Fibroblast of peridontal ligament (primary cell): ENCODE data around the gene PHKB.

ENCODE experiments used
- DNase-seq: peaks from one replicate; pipeline ENCODE4 v3.0.0-alpha.2; 2010; ENCODE audit errors: extremely low read depth

Gene PHKB

DNA sequence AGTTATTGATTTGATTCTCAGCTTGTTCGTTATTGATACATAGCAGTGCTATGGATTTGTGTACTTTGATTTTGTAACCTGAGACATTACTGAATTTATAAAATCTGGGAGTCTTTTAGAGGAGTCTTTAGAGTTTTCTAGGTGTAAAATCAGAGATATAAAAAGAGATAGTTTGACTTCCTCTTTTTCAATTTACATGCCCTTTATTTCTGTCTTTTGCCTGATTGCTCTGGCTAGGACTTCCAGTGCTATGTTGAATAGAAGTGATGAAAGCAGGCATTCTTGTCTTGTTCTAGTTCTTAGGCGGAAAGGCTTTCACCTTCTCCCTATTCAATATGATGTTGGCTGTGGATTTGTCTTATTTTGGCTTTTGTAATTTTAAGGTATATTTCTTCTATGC, 106.2 kb downstream of the PHKB start:
- no peak for DNase-seq

DNA sequence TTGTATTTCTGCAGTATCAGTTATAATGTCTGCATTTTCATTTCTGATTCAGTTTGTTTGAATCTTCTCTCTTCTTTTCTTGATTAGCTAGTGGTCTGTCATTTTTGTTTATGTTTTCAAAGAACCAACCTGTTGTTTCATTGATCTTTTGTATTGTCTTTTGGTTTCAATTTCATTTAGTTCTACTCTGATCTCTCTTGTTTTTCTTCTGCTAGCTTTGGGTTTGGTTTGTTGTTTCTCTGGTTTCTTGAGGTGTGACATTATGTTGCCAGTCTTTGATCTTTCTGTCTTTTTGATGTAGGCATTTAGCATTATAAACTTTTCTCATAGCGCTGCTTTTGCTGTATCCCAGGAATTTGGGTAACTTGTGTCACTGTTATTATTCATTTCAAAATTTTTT, 107.2 kb downstream of the PHKB start:
- no peak for DNase-seq

- no peak for DNase-seq
Measured at GRCh38 chr16:47571049-47571448, 109.9 kb downstream of the PHKB start.

GRCh38 chr16:47571711-47572110, 110.6 kb downstream of the PHKB start:
- no peak for DNase-seq

GRCh38 chr16:47574091-47575054, 113.2 kb downstream of the PHKB start:
- DNase-seq: peak; percentile 45

- no peak for DNase-seq
Measured at GRCh38 chr16:47577029-47577428, 115.9 kb downstream of the PHKB start.

DNA sequence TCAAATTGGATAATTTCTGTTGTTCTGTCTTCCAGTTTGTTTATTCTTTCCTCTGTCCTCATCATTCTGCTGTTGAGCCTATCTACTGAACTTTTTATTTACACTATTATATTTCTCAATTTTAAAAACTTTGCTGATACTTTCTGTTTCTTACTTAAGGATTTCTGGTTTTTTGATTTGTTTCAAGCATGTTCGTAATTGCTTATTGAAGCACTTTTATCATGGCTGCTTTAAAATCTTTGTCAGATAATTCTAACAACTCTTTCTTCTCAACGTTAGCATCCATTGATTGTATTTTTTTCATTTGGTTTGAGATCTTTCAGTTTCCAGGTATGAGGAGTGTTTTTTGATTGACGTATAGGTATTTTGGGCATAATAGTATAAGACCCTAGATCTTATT, 116.9 kb downstream of the PHKB start:
- no peak for DNase-seq

DNA sequence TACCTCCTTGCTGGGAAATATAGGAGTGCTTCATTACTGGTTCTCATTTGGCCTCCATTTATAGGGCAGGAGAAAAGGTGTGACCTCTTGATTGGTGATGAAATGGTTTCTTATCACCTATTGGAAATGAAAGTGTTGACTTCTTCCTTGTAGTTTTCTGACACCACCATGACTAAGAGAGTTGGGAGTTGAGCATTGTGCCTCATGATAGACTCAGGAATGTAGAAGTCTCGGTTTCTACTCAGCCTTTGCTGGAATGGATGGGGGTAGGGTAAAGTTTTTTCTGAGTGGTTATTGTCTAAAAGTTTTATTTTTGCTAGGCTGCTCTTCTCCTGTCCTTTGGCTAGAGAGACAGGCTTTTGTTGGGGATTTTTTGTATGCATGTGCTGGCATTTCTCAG, 117.4 kb downstream of the PHKB start:
- DNase-seq: no peak

DNA sequence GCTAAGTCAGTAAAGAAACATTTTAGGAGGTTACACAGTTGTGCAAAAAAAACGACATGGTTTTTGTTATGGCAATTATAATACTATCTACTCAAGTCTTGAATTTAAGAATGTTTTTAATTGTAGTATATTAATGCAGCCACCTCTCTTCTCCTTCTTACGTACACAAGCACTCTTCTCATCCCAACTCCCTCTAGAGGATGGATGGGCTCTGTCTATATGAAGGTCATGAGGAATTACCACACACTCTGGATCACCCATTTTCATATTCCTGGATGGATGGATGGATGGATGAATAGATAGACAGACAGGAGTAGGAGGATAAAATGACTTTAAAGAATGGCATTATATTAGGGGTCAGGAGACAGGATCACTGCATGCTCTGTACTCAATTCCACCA, 120.0 kb downstream of the PHKB start:
- DNase-seq: no peak

DNA sequence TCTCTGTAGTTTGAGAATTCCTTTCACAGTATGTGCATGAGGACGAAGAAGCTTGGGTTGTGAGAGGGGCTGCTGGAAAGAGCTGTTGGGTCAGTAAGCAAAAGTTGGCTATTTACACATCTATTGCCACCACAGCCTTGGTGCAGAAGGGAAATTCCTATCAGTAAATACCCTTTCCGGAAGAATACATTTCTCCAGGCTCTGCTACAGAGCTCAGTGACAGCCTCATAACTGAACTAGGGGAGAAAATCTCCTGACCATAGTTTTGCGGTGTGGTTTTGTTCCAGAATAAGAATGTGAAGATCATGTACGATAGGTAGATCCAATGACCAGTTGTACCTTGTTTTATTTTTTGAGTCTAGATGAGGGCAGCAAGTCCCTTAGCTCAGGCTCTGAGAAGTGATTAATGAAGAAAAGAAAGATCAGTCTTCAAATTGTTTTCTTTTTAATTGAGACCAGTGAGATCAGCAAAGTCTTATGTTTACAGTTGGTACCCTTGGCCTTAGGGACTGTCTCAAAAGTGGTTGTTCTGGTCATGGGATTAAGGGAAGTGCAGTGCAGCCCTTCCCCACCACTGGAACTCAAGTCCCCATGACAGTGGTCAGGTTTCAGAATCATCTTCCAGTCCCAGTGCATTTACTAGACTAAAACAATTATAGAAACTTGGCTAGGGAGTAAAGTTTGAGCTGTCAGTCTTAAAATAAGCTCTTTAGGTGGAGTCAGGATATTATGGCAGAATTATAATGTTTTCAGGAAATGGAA, 123.5 kb downstream of the PHKB start:
- DNase-seq: no peak

DNA sequence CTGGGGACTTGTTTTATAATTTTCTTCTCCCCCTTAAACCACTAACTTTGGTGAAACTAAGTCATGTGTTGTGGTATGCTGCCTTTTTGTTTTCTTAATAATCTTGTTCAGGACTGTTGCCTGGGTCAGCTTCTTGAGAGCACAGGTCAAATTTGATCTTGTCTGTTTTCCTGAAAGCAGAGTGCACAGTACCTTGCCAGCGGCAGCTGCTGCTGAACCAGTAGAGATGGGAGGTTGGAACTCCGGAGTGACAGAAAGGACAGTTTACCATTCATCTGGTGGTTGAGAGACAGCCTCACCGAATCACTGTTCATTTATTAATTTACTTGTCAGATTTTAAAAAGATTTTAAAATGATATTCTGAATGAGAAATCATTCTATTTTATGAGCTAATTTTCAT, 125.0 kb downstream of the PHKB start:
- DNase-seq: no peak

DNA sequence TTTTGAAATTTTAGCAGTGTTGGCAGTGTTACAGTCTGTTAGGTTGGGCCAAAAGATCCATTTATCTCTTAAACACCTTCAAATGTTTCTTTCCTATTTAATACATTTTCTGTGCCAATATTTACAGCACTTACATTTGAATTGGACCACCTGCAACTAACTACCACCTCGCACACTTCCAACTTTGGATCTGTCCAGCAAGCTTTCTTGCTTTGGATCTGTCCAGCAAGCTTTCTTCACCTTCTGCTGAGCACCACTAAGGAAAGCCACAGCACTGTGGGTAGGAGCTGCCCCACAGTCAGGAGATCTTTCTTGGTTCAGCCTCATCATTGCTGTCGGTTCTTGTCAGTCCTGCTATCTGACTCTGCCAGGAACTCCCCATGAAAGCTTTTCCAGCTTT, 129.3 kb downstream of the PHKB start:
- DNase-seq: no peak

GRCh38 chr16:47592232-47592631, 131.1 kb downstream of the PHKB start:
- no peak for DNase-seq

DNA sequence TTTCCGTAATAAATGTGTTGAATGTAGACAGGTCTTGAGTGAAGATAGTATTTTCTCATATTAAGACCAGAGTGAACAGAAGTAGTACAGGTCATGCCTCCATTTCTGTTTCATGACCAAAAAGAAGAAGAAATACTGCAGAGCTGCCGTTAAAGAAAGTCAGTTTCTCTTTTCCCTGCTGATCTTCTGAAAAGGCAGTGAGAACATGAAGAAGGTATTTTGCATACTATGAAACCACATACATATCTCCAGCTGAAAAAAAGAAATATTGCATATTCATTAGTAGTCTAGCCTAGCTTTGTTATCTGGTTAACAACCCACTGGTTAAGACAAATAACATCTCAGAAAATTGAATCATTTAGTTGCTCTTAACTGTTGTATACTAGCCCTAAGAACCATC, 138.4 kb downstream of the PHKB start:
- DNase-seq: no peak

GRCh38 chr16:47600376-47600775, 139.2 kb downstream of the PHKB start:
- DNase-seq: no peak

- peak; percentile 23 for DNase-seq
Measured at GRCh38 chr16:47604306-47604705, 143.2 kb downstream of the PHKB start.

DNA sequence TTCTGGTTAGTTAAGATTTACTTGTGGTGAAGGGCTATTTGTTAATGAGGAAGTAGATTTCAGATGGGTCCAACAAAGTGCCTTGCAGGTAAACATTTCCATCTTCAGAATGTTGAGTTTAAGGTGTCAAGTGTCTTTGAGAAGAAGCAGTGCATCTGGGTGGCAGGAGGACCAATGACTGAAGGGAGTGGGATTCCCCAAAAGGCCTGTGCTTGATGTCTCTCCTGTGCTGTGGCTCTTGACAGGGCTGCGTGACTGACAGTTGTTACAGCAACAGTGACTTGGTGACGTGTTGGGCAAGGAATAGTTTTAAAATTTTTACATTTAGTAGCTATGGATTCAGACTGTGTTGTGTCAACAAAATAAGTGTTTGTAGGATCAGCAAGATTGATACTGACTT, 149.9 kb downstream of the PHKB start:
- no peak for DNase-seq

DNA sequence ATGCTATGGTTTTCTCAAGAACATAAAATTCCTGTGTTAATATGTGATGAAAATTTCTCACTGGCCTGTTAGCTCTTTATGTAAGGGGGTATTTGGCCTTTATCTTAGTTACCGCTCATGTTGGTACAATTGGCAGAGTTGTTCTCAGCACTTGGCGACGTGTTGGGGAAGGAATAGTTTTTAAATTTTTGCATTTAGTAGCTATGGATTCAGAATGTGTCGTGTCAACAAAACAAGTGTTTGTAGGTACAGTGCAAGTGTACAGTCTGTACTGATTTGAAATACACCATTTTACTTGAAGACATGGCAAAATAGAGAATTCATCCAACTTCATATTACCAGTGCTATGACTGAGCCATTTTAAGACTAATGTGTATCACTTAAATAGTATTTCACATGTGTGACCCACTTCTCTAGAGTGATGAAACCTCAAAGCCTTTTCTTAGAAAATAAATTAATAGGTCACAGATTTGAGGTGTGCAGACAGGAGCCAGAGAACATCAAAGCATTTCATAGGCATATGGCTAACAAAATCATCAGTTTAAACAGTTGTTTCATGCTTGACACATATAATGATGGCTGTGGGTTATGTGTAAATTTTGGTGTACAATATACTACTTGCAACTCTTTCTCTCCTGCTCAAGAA, 150.8 kb downstream of the PHKB start:
- DNase-seq: no peak

GRCh38 chr16:47612711-47613110, 151.6 kb downstream of the PHKB start:
- peak; percentile 32 for DNase-seq

- DNase-seq: peak; percentile 78
Measured at GRCh38 chr16:47613251-47613650, 152.1 kb downstream of the PHKB start.

- DNase-seq: no peak
Measured at GRCh38 chr16:47617732-47618131, 156.6 kb downstream of the PHKB start.

DNA sequence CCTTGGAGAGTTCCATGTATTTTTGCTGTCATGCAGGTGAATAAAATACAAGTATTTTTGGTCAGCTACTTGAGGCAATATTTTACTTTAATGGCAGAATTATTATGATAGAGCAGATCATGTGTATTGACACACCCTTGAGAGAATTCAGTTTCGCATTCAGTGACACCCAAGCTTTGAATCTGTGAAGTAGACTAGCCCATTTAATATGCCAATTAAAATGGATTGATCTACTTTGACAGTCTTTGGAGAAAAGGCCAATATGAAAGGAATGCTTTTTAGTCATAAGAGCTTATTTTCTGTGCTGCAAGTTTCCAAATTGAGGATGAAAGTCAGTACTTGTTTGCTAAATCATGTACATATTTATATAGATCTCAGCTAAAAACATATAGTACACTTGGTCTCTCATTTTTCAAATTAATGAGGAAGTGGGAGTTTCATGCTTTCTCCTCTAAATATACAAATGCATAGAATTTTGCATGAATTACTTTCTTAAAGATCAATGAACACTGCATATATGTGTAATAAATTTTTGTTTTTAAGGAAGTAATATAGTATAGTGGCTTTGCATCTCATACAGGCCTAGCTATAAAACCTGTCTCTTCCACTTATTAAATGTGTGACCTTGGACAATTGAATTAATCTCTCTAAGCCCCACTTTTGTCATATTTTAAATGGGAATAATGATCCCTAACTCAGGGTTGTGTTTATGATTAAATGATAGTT, 161.5 kb downstream of the PHKB start:
- no peak for DNase-seq
